H1 (cell line): ENCODE measurements around the gene RLBP1. TPM values are rescaled to one million over a fixed set of nuclear protein-coding genes. Genes with fewer than 3 reads are reported as not detected.
A peak's percentile ranks its signal among the peaks of the same experiment; 100 is the strongest.

ENCODE experiments used
- CTCF ChIA-PET: fragments of 300-600 bp; sonication (Branson Sonifier 250); formaldehyde crosslinking; loops from one replicate; lab custom pipeline; 2021; ENCODE audit not compliant: partially characterized antibody; lab: Charles Lee
- POLR2A ChIA-PET: fragments of 300-600 bp; sonication (Branson Sonifier 250); formaldehyde crosslinking; loops from one replicate; lab custom pipeline; 2021; ENCODE audit warnings: inconsistent platforms; ENCODE audit not compliant: partially characterized antibody; lab: Charles Lee
- DNase-seq, 2 experiments: peaks; one replicate each; pipeline versions ENCODE4 v3.0.0 to v3.0.0-alpha.2; 2010 to 2022; ENCODE audit warnings: low spot score in 2 of 2, low read depth in 1 of 2, mixed read lengths in 1 of 2
- FAIRE-seq: peaks from 2 replicates; lab custom pipeline; 2011; peaks lifted over from hg19 to GRCh38; lab: Jason Lieb, UNC
- H2AFZ ChIP-seq: 2 replicates; pipeline ENCODE4 v1.8.1; 2012; ENCODE audit warnings: low read length, inconsistent platforms
- H2AK5ac ChIP-seq: 2 replicates; pipeline ENCODE4 v1.6.1; 2013; ENCODE audit warnings: low read depth, low read length
- H2BK120ac ChIP-seq: replicated peaks from 2 replicates; pipeline ENCODE3; 2013; ENCODE audit warnings: low read depth, low read length, inconsistent platforms
- H2BK12ac ChIP-seq: 2 replicates; pipeline ENCODE4 v1.6.1; 2013; ENCODE audit warnings: low read depth, low read length
- H2BK15ac ChIP-seq: 2 replicates; pipeline ENCODE4 v1.6.1; 2013; ENCODE audit warnings: low read length
- H2BK20ac ChIP-seq: 2 replicates; pipeline ENCODE4 v1.6.1; 2013; ENCODE audit warnings: low read length
- H2BK5ac ChIP-seq: 2 replicates; pipeline ENCODE4 v1.6.1; 2013; ENCODE audit warnings: low read depth, low read length
- H3K14ac ChIP-seq: 2 replicates; pipeline ENCODE4 v1.6.1; 2013; ENCODE audit warnings: inconsistent platforms; ENCODE audit not compliant: insufficient read length
- H3K18ac ChIP-seq: 2 replicates; pipeline ENCODE4 v1.6.1; 2013; ENCODE audit warnings: low read length; ENCODE audit errors: extremely low read depth
- H3K23ac ChIP-seq: 2 replicates; pipeline ENCODE4 v1.6.1; 2013; ENCODE audit warnings: inconsistent platforms; ENCODE audit not compliant: insufficient read length
- H3K23me2 ChIP-seq: 2 replicates; pipeline ENCODE4 v1.6.1; 2013; ENCODE audit warnings: low read depth, low read length
- H3K27ac ChIP-seq: 2 replicates; pipeline ENCODE4 v1.6.1; 2011; ENCODE audit warnings: low read depth, low read length, inconsistent platforms
- H3K27me3 ChIP-seq, 4 experiments: replicated peaks in 1 of 4; 1 replicate in 1 of 4; 2 replicates in 3 of 4; pipeline versions ENCODE4 v1.6.1 to v1.8.1; 2011 to 2013; ENCODE audit warnings: low read length in 3 of 4, mild to moderate bottlenecking in 3 of 4, inconsistent platforms in 2 of 4, mixed read lengths in 2 of 4, moderate library complexity in 1 of 4; ENCODE audit not compliant: control insufficient read depth in 3 of 4, insufficient read depth in 3 of 4; ENCODE audit errors: extremely low read depth in 1 of 4
- H3K36me3 ChIP-seq, 4 experiments: 2 replicates each; pipeline versions ENCODE4 v1.6.1 to v1.8.1; 2011 to 2013; ENCODE audit warnings: mild to moderate bottlenecking in 4 of 4, low read length in 3 of 4, moderate library complexity in 2 of 4, control low read depth in 1 of 4, inconsistent platforms in 1 of 4; ENCODE audit not compliant: insufficient read depth in 4 of 4, control insufficient read depth in 2 of 4
- H3K4ac ChIP-seq: replicated peaks from 2 replicates; pipeline ENCODE3; 2013; ENCODE audit warnings: low read length, low read depth, mixed read lengths, inconsistent platforms; ENCODE audit not compliant: insufficient read length
- H3K4me1 ChIP-seq, 4 experiments: replicated peaks in 1 of 4; 1 replicate in 1 of 4; 2 replicates in 3 of 4; pipeline versions ENCODE4 v1.6.1 to v1.8.1; 2011 to 2013; ENCODE audit warnings: low read length in 3 of 4, inconsistent platforms in 2 of 4, mixed read lengths in 1 of 4; ENCODE audit not compliant: insufficient read depth in 4 of 4, control insufficient read depth in 3 of 4
- H3K4me2 ChIP-seq, 2 experiments: 2 replicates each; pipeline versions ENCODE4 v1.6.1 to v1.8.1; 2011 to 2013; ENCODE audit warnings: low read depth in 2 of 2, low read length in 2 of 2, control low read depth in 1 of 2, inconsistent platforms in 1 of 2, mild to moderate bottlenecking in 1 of 2; ENCODE audit not compliant: insufficient read depth in 1 of 2
- H3K4me3 ChIP-seq, 4 experiments: fragments of 200-600, 300-600 bp in 1 of 4; sonication (generic), shearing (Covaris generic), sonication (Bioruptor Twin) in 1 of 4; 2 replicates each; pipeline versions ENCODE4 v1.5.1 to v1.8.1; 2011 to 2016; ENCODE audit warnings: low read length in 4 of 4, low read depth in 3 of 4, control low read depth in 2 of 4, inconsistent platforms in 2 of 4, mild to moderate bottlenecking in 2 of 4, mixed read lengths in 1 of 4, moderate library complexity in 1 of 4; ENCODE audit not compliant: insufficient read depth in 2 of 4; ENCODE audit errors: extremely low read depth in 1 of 4
- H3K56ac ChIP-seq: replicated peaks from 2 replicates; pipeline ENCODE3; 2013; ENCODE audit warnings: low read depth, mild to moderate bottlenecking, mixed read lengths, low read length, inconsistent platforms; ENCODE audit not compliant: insufficient read length
- H3K79me1 ChIP-seq: 2 replicates; pipeline ENCODE4 v1.6.1; 2013; ENCODE audit warnings: low read depth, low read length, control low read depth
- H3K79me2 ChIP-seq, 2 experiments: 2 replicates each; pipeline versions ENCODE4 v1.6.1 to v1.8.1; 2012 to 2013; ENCODE audit warnings: low read length in 2 of 2, mild to moderate bottlenecking in 2 of 2, inconsistent platforms in 1 of 2; ENCODE audit not compliant: insufficient read depth in 2 of 2, control insufficient read depth in 1 of 2
- H3K9ac ChIP-seq, 4 experiments: replicated peaks in 1 of 4; 1 replicate in 1 of 4; 2 replicates in 3 of 4; pipeline versions ENCODE4 v1.6.1 to v1.8.1; 2011 to 2013; ENCODE audit warnings: low read depth in 3 of 4, low read length in 3 of 4, control low read depth in 2 of 4, mild to moderate bottlenecking in 2 of 4, moderate library complexity in 2 of 4, inconsistent platforms in 1 of 4; ENCODE audit errors: extremely low read depth in 1 of 4
- H3K9me3 ChIP-seq, 2 experiments: 2 replicates each; pipeline versions ENCODE4 v1.6.1 to v1.8.1; 2012 to 2013; ENCODE audit warnings: mild to moderate bottlenecking in 2 of 2, moderate library complexity in 2 of 2, control low read depth in 1 of 2, inconsistent platforms in 1 of 2, low read depth in 1 of 2, low read length in 1 of 2, mixed read lengths in 1 of 2; ENCODE audit not compliant: insufficient read depth in 2 of 2
- H4K20me1 ChIP-seq, 2 experiments: replicated peaks in 1 of 2; 2 replicates each; pipeline versions ENCODE3 to v1.8.1; 2011 to 2013; ENCODE audit warnings: inconsistent platforms in 2 of 2, low read length in 2 of 2, mild to moderate bottlenecking in 1 of 2; ENCODE audit not compliant: insufficient read depth in 2 of 2, control insufficient read depth in 1 of 2
- H4K5ac ChIP-seq: 2 replicates; pipeline ENCODE4 v1.6.1; 2013; ENCODE audit warnings: low read length, low read depth, mixed read lengths, inconsistent platforms; ENCODE audit not compliant: insufficient read length
- H4K8ac ChIP-seq: 2 replicates; pipeline ENCODE4 v1.8.0; 2013; ENCODE audit warnings: mild to moderate bottlenecking, moderate library complexity, low read length, inconsistent platforms; ENCODE audit not compliant: insufficient read depth; ENCODE audit errors: extremely low read depth
- H4K91ac ChIP-seq: replicated peaks from 2 replicates; pipeline ENCODE3; 2013; ENCODE audit warnings: low read length, mixed read lengths, inconsistent platforms; ENCODE audit not compliant: insufficient read length
- CEBPB ChIP-seq: IDR thresholded peaks from 2 replicates; pipeline ENCODE4 v1.6.1; 2012; ENCODE audit warnings: low read depth, low read length
- E2F6 ChIP-seq: IDR thresholded peaks from 2 replicates; pipeline ENCODE4 v1.6.1; 2012; ENCODE audit warnings: inconsistent platforms
- EZH2 ChIP-seq: fragments of 200-600 bp; sonication (generic); IDR thresholded peaks from 2 replicates; pipeline ENCODE4 v1.7.1; 2012; ENCODE audit warnings: low read depth, mild to moderate bottlenecking, moderate library complexity, low read length, inconsistent platforms; ENCODE audit not compliant: severe bottlenecking
- GABPA ChIP-seq: IDR thresholded peaks from 2 replicates; pipeline ENCODE4 v1.6.1; 2011; ENCODE audit warnings: mild to moderate bottlenecking, low read length, moderate library complexity, borderline replicate concordance; ENCODE audit not compliant: insufficient read depth
- MAFK ChIP-seq: IDR thresholded peaks from 2 replicates; pipeline ENCODE4 v1.6.1; 2012; ENCODE audit warnings: low read depth, mild to moderate bottlenecking, improper control_type of control experiment, low read length
- RBBP5 ChIP-seq: IDR thresholded peaks from 2 replicates; pipeline ENCODE4 v1.7.1; 2012; ENCODE audit warnings: low read depth, mild to moderate bottlenecking, inconsistent platforms, low read length, moderate library complexity, borderline replicate concordance
- USF2 ChIP-seq: IDR thresholded peaks from 2 replicates; pipeline ENCODE4 v1.6.1; 2011; ENCODE audit warnings: low read length, improper control_type of control experiment
- YY1 ChIP-seq: IDR thresholded peaks from 2 replicates; pipeline ENCODE4 v1.6.1; 2011; ENCODE audit warnings: low read depth, mild to moderate bottlenecking, low read length
- WGBS, 2 experiments: shearing (Covaris generic) in 1 of 2; methylation state at CpG; one replicate each; pipeline versions ENCODE4 v1.1.6 to v1.1.7; 2013 to 2015; ENCODE audit warnings: low lambda C conversion rate in 2 of 2, mixed read lengths in 2 of 2, inconsistent platforms in 1 of 2, low coverage in 1 of 2, missing lambda C conversion rate in 1 of 2; ENCODE audit not compliant: insufficient replicate concordance in 2 of 2, insufficient coverage in 1 of 2, insufficient read length in 1 of 2; ENCODE audit errors: extremely low coverage in 1 of 2, missing lambda C conversion rate in 1 of 2; 5-methylcytosine and 5-hydroxymethylcytosine counted together
- polyA plus RNA-seq, 7 experiments: library from polyadenylated mRNA; depleted of rRNA in 3 of 7; stranded (reverse) in 5 of 7; unstranded in 2 of 7; fragments of >200 nt in 5 of 7; fragments of 200-250 nt in 2 of 7; gene quantifications; 1 replicate in 5 of 7; 2 replicates in 1 of 7; 4 replicates in 1 of 7; pipeline versions ENCODE4 v1.2.1 to v1.2.3, GENCODE V29; 2011 to 2013; ENCODE audit warnings: missing spikeins in 2 of 7, mixed read lengths in 2 of 7
- total RNA-seq: library from RNA; stranded (reverse); fragmentation: NEBNext Ultra II Directional; extraction: Animal tissue kit (Norgen Biotek cat#: 25700); gene quantifications from 2 replicates; pipeline ENCODE4 v1.2.1, GENCODE V29; 2021

The RLBP1 gene
- total and polyA plus RNA-seq, 2 of the 8 experiments (the other 6 are each of a cell fraction or from before 2014, with no cell fraction given), result 0.05 TPM; not detected in 1

- H3K56ac ChIP-seq, result no peak overlapping the region
- no peak overlapping the region for H3K27ac ChIP-seq
- H3K23me2 ChIP-seq, result no peaks in the 10 kb centered on the region
- H3K9ac ChIP-seq, result no peak overlapping the region
- peaks cover 8 to 33% (median 15%) of the 10 kb centered on the region in 4 experiments for H3K4me1 ChIP-seq
- H2AK5ac ChIP-seq, result no peak overlapping the region
- no peak overlapping the region for H3K23ac ChIP-seq
- ChIA-PET POLR2A (interaction anchor here (0.6 to 0.9 kb wide), 4 partner anchors 78 to 337 kb away, joined by 3 to 5 read pairs (median 4); no protein-coding TSS in a partner anchor), CTCF (interaction anchor here (0.6 to 2.2 kb wide), 15 partner anchors 13 to 578 kb away, joined by 3 to 7 read pairs (median 3); no protein-coding TSS in a partner anchor)
- H4K20me1 ChIP-seq, result peaks cover 0 to 2% of the 10 kb centered on the region in 2 experiments
- no peaks in the 10 kb centered on the region for H3K79me2 ChIP-seq
- no peak overlapping the region for H4K8ac ChIP-seq
- no peak overlapping the region for H2BK15ac ChIP-seq
- no peak for DNase-seq
- H3K4me2 ChIP-seq, result peak overlapping the region in 1 of 2 experiments; percentile 37; a peak in 1 of 4 replicates
- H3K4me3 ChIP-seq, result no peak overlapping the region
- 90% methylated on average over 12 of the region's 12 CpGs; no CpG with 5 or more reads in 1 of the 2 experiments for WGBS, 2 experiments
- no peaks in the 10 kb centered on the region for H3K36me3 ChIP-seq
- no peak overlapping the region for H4K5ac ChIP-seq
- H2BK5ac ChIP-seq, result no peak overlapping the region
- H3K14ac ChIP-seq, result no peak overlapping the region
- H2BK12ac ChIP-seq, result no peak overlapping the region
- H2BK120ac ChIP-seq, result no peak overlapping the region
- H3K4ac ChIP-seq, result no peak overlapping the region
- no peak overlapping the region for H2AFZ ChIP-seq
- H3K79me1 ChIP-seq, result no peaks in the 10 kb centered on the region
- H3K27me3 ChIP-seq, result no peaks in the 10 kb centered on the region
- H3K9me3 ChIP-seq, result no peaks in the 10 kb centered on the region
- no peak overlapping the region for H3K18ac ChIP-seq
- no peak for FAIRE-seq
- H4K91ac ChIP-seq, result no peak overlapping the region
- no peak overlapping the region for H2BK20ac ChIP-seq
- TF ChIP-seq RBBP5, result no peak
- TF ChIP-seq YY1, result no peak
- no peak for TF ChIP-seq CEBPB
- TF ChIP-seq MAFK, result no peak
- no peak for TF ChIP-seq GABPA
- TF ChIP-seq EZH2, result no peak
- TF ChIP-seq E2F6, result no peak
- TF ChIP-seq USF2, result no peak
Measured at GRCh38 chr15:89200182-89200581, 21.2 kb downstream of the RLBP1 start.
